ENCODE results near the gene MX2.

DNA sequence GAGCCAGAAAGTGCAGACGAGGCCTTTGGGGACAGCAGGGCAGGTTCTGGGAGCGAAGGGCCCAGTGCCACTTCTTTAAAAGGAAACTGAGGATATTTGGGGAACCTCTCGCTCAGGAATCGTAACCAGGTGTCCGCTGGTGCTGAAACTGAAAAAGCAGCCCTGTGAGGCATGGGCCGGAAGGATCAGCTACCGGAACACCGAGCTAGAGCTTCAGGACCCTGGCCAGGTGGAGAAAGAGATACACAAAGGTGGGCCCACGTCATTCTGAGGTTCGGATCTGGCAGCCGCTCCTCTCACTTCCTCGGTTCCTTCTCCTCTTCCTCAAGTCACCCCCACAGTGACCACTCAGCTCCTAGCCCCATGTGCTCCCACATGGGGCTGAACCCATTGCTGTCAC is 18.1 kb downstream of the MX2 start:
- TF ChIP-seq, protein P1, sequence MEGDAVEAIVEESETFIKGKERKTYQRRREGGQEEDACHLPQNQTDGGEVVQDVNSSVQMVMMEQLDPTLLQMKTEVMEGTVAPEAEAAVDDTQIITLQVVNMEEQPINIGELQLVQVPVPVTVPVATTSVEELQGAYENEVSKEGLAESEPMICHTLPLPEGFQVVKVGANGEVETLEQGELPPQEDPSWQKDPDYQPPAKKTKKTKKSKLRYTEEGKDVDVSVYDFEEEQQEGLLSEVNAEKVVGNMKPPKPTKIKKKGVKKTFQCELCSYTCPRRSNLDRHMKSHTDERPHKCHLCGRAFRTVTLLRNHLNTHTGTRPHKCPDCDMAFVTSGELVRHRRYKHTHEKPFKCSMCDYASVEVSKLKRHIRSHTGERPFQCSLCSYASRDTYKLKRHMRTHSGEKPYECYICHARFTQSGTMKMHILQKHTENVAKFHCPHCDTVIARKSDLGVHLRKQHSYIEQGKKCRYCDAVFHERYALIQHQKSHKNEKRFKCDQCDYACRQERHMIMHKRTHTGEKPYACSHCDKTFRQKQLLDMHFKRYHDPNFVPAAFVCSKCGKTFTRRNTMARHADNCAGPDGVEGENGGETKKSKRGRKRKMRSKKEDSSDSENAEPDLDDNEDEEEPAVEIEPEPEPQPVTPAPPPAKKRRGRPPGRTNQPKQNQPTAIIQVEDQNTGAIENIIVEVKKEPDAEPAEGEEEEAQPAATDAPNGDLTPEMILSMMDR (IDR thresholded peaks at IDR 0.05; ENCODE audit: low read length), result no peak
- TF ChIP-seq EZH2 (optimal IDR thresholded peaks at IDR 0.05; ENCODE audit: low read depth, low read length) (no peak), EZH2phosphoT487 (IDR thresholded peaks at IDR 0.05; ENCODE audit: low read length) (no peak)

All from MM.1S (cell line).